Measurements from ENCODE around the gene ARFRP1. TPM values are rescaled to one million over a fixed set of nuclear protein-coding genes. Genes with fewer than 3 reads are reported as not detected.

The ARFRP1 gene
- total and polyA plus RNA-seq, 2 of the 13 experiments (the other 11 are each of a cell fraction or from before 2014, with no cell fraction given) = 32.0 to 51.1 TPM

- TF ChIP-seq ZNF790 (CRISPR knock-in tag; IDR thresholded peaks at IDR 0.05; ENCODE audit: borderline replicate concordance) = no peak
- TF ChIP-seq FOXK1 (CRISPR knock-in tag; IDR thresholded peaks at IDR 0.05; ENCODE audit: borderline replicate concordance, low read depth) = no peak
- no peak for TF ChIP-seq ZNF282 (IDR thresholded peaks at IDR 0.05; ENCODE audit: partially characterized antibody)
- TF ChIP-seq TEAD3 (CRISPR knock-in tag; optimal IDR thresholded peaks at IDR 0.05; ENCODE audit: borderline replicate concordance) = no peak
- TF ChIP-seq KDM5B (CRISPR knock-in tag; IDR thresholded peaks at IDR 0.05; ENCODE audit: borderline replicate concordance) = peak; percentile 40; the same call in 1 of the 2 replicates
- TF ChIP-seq ZNF232 (CRISPR knock-in tag; IDR thresholded peaks at IDR 0.05; ENCODE audit: borderline replicate concordance) = no peak
- TF ChIP-seq KDM2A (CRISPR knock-in tag; IDR thresholded peaks at IDR 0.05; ENCODE audit: borderline replicate concordance, low read depth) = no peak
- TF ChIP-seq ZNF136 (CRISPR knock-in tag; IDR thresholded peaks at IDR 0.05; ENCODE audit: low read depth) = no peak
- TF ChIP-seq ZNF598 (CRISPR knock-in tag; IDR thresholded peaks at IDR 0.05; ENCODE audit: borderline replicate concordance) = no peak
- no peak for TF ChIP-seq BCLAF1 (IDR thresholded peaks at IDR 0.05)
- no peak for TF ChIP-seq CBX2 (IDR thresholded peaks at IDR 0.05; ENCODE audit: low read depth, low read length)
- TF ChIP-seq CBX2 (CRISPR knock-in tag; IDR thresholded peaks at IDR 0.05; ENCODE audit: low read depth) = no peak
- no peak for TF ChIP-seq NR1H2 (CRISPR knock-in tag; IDR thresholded peaks at IDR 0.05; ENCODE audit: borderline replicate concordance, low read depth)
- TF ChIP-seq MAF1 (CRISPR knock-in tag; IDR thresholded peaks at IDR 0.05; ENCODE audit: borderline replicate concordance) = no peak
- TF ChIP-seq ZNF496 (CRISPR knock-in tag; IDR thresholded peaks at IDR 0.05; ENCODE audit: insufficient replicate concordance) = no peak
- no peak for TF ChIP-seq HMGA1 (CRISPR knock-in tag; conservative IDR thresholded peaks at IDR 0.05)
- no peak for TF ChIP-seq ZBTB49 (CRISPR knock-in tag; IDR thresholded peaks at IDR 0.05; ENCODE audit: borderline replicate concordance)
- TF ChIP-seq FOXA3 (CRISPR knock-in tag; IDR thresholded peaks at IDR 0.05) = no peak
- peak; percentile 1 for TF ChIP-seq YY1 (IDR thresholded peaks at IDR 0.05; ENCODE audit: insufficient read depth, insufficient replicate concordance, low read depth, low read length)
- TF ChIP-seq SIN3B (IDR thresholded peaks at IDR 0.05; ENCODE audit: low read length) = no peak
- TF ChIP-seq MYNN (CRISPR knock-in tag; IDR thresholded peaks at IDR 0.05; ENCODE audit: low read depth) = peak; percentile 66; the same call in 1 of the 2 replicates
- no peak for TF ChIP-seq DBP (CRISPR knock-in tag; IDR thresholded peaks at IDR 0.05; ENCODE audit: not compliant biosample characterization)
- no peak for TF ChIP-seq ZNF784 (CRISPR knock-in tag; IDR thresholded peaks at IDR 0.05; ENCODE audit: borderline replicate concordance)
Measured at GRCh38 chr20:63657260-63657936, 50.4 kb downstream of the ARFRP1 start (continued).
